ENCODE data around the gene NUTF2.

DNA sequence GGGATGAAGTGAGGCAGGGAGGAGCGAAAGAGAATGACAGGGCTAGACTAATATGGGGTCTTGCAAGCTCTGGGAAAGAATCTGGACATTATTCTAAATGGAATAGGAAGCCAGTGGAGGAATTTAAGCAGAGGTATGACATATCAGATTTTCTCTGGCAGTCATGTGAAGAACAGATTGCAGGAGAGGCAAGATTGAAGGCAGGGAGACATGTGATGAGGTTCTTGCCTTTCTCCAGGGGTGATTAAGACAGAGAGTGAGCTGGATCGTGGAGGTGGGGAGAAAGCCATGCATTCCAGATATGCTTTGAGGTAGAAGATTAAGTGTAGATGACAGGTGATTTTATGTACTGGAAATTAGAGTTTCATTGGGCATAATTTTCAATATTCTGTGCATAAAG is 8.9 kb upstream of the NUTF2 start:
- TF ChIP-seq, protein P1, sequence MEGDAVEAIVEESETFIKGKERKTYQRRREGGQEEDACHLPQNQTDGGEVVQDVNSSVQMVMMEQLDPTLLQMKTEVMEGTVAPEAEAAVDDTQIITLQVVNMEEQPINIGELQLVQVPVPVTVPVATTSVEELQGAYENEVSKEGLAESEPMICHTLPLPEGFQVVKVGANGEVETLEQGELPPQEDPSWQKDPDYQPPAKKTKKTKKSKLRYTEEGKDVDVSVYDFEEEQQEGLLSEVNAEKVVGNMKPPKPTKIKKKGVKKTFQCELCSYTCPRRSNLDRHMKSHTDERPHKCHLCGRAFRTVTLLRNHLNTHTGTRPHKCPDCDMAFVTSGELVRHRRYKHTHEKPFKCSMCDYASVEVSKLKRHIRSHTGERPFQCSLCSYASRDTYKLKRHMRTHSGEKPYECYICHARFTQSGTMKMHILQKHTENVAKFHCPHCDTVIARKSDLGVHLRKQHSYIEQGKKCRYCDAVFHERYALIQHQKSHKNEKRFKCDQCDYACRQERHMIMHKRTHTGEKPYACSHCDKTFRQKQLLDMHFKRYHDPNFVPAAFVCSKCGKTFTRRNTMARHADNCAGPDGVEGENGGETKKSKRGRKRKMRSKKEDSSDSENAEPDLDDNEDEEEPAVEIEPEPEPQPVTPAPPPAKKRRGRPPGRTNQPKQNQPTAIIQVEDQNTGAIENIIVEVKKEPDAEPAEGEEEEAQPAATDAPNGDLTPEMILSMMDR (IDR thresholded peaks at IDR 0.05; ENCODE audit: poor library complexity) = no peak
- TF ChIP-seq EZH2phosphoT487 (IDR thresholded peaks at IDR 0.05; ENCODE audit: low read depth, severe bottlenecking, unreplicated experiment) = no peak
- no peak for TF ChIP-seq EZH2 (IDR thresholded peaks at IDR 0.05; ENCODE audit: borderline replicate concordance)

Data from hepatocyte (in vitro differentiated cells).